GM15510 (cell line): ENCODE data around the gene PSAPL1.

Experiments used
- POLR2A ChIP-seq: IDR thresholded peaks from 3 replicates; pipeline ENCODE4 v1.6.1; 2011; ENCODE audit warnings: borderline replicate concordance; ENCODE audit not compliant: insufficient read length; ENCODE audit errors: extremely low read depth

Gene PSAPL1

DNA sequence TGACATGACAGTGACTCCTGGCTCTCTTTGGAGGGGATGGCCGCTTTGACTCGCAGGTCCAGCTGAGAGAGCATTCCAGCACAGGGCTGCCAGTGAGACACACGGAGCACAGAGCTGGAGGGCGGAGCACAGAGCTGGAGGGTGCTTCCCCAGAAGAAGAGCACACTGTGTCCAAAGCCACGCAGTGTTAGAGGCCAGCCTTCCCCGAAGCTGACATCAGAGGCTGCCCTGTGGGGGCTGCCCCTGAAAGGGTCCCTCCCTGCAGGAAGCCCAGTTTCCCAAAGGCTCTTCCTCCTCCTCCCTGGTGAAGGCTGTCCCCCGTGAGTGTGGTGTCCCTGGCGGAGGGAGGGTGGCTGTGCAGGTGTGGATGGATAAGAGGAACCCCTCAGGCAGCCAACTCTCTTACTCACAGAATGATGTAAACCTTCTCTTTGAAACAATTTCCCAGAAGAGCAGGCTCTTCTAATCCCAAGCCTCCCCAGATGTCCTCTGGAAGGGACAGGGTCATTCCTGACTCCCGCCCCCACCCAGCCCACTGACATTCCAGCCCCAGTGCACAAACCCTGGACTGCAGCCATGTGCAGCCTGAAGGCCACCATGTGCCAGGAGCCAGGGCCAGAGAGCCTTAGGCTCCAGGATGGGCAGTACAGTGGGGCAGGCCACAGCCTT lies 53.4 kb downstream of the PSAPL1 start:
- TF ChIP-seq POLR2A: no peak
